ENCODE results near the gene OTOG.

Gene OTOG

GRCh38 chr11:17559341-17560087 lies 12.5 kb downstream of the OTOG start:
- Mint-ChIP-seq H3K27ac (ENCODE audit: low read depth) (no peak overlapping the region), H3K4me3 (no peak overlapping the region), H3K4me1 (no peaks in the 10 kb centered on the region), H3K9me3 (no peaks in the 10 kb centered on the region), H3K27me3 (peaks cover 52% of the 10 kb centered on the region), H3K36me3 (ENCODE audit: insufficient read depth) (no peaks in the 10 kb centered on the region)
- DNase-seq (ENCODE audit: low spot score in 2 of 2), result no peak
- ATAC-seq (replicated peaks; ENCODE audit: extremely low read depth, poor library complexity, severe bottlenecking), result no peak

- Mint-ChIP-seq H3K9me3 (no peaks in the 10 kb centered on the region), H3K4me3 (no peak overlapping the region), H3K27ac (ENCODE audit: low read depth) (no peak overlapping the region), H3K27me3 (peaks cover 50% of the 10 kb centered on the region), H3K4me1 (no peaks in the 10 kb centered on the region), H3K36me3 (ENCODE audit: insufficient read depth) (no peaks in the 10 kb centered on the region)
- DNase-seq (ENCODE audit: low spot score in 2 of 2) (no peak), ATAC-seq (replicated peaks; ENCODE audit: extremely low read depth, poor library complexity, severe bottlenecking) (no peak)
Observed at GRCh38 chr11:17560281-17561110, 13.4 kb downstream of the OTOG start.

- Mint-ChIP-seq H3K27me3 (peaks cover 45% of the 10 kb centered on the region), H3K27ac (ENCODE audit: low read depth) (no peak overlapping the region), H3K4me1 (no peaks in the 10 kb centered on the region), H3K36me3 (ENCODE audit: insufficient read depth) (no peaks in the 10 kb centered on the region), H3K9me3 (no peaks in the 10 kb centered on the region), H3K4me3 (no peak overlapping the region)
- ATAC-seq (replicated peaks; ENCODE audit: extremely low read depth, poor library complexity, severe bottlenecking) (no peak), DNase-seq (ENCODE audit: low spot score in 2 of 2) (no peak)
Observed at GRCh38 chr11:17561111-17561415, 14.0 kb downstream of the OTOG start.

GRCh38 chr11:17561526-17561925 lies 14.5 kb downstream of the OTOG start:
- ATAC-seq (replicated peaks; ENCODE audit: extremely low read depth, poor library complexity, severe bottlenecking) (no peak), DNase-seq (ENCODE audit: low spot score in 2 of 2) (no peak)
- Mint-ChIP-seq H3K4me1 (no peaks in the 10 kb centered on the region), H3K36me3 (ENCODE audit: insufficient read depth) (no peaks in the 10 kb centered on the region), H3K27me3 (peaks cover 40% of the 10 kb centered on the region), H3K9me3 (no peaks in the 10 kb centered on the region), H3K27ac (ENCODE audit: low read depth) (no peak overlapping the region), H3K4me3 (no peak overlapping the region)

GRCh38 chr11:17563231-17563646 lies 16.2 kb downstream of the OTOG start:
- Mint-ChIP-seq H3K36me3 (ENCODE audit: insufficient read depth) (no peaks in the 10 kb centered on the region), H3K9me3 (no peaks in the 10 kb centered on the region), H3K4me3 (no peak overlapping the region), H3K27ac (ENCODE audit: low read depth) (no peak overlapping the region), H3K27me3 (peaks cover 25% of the 10 kb centered on the region), H3K4me1 (no peaks in the 10 kb centered on the region)
- DNase-seq (ENCODE audit: low spot score in 2 of 2) (no peak), ATAC-seq (replicated peaks; ENCODE audit: extremely low read depth, poor library complexity, severe bottlenecking) (no peak)

GRCh38 chr11:17563961-17564686 lies 17.1 kb downstream of the OTOG start:
- no peak overlapping the region for H3K4me3 Mint-ChIP-seq
- H3K4me1 Mint-ChIP-seq, result no peaks in the 10 kb centered on the region
- DNase-seq (ENCODE audit: low spot score in 2 of 2) (no peak), ATAC-seq (replicated peaks; ENCODE audit: extremely low read depth, poor library complexity, severe bottlenecking) (no peak)
- H3K27me3 Mint-ChIP-seq, result peaks cover 17% of the 10 kb centered on the region
- H3K27ac Mint-ChIP-seq (ENCODE audit: low read depth), result no peak overlapping the region
- H3K36me3 Mint-ChIP-seq (ENCODE audit: insufficient read depth), result no peaks in the 10 kb centered on the region
- H3K9me3 Mint-ChIP-seq, result no peaks in the 10 kb centered on the region

GRCh38 chr11:17564687-17565042 lies 17.6 kb downstream of the OTOG start:
- ATAC-seq (replicated peaks; ENCODE audit: extremely low read depth, poor library complexity, severe bottlenecking), result no peak
- DNase-seq (ENCODE audit: low spot score in 2 of 2), result no peak
- no peaks in the 10 kb centered on the region for H3K9me3 Mint-ChIP-seq
- no peaks in the 10 kb centered on the region for H3K4me1 Mint-ChIP-seq
- H3K4me3 Mint-ChIP-seq, result no peak overlapping the region
- peaks cover 11% of the 10 kb centered on the region for H3K27me3 Mint-ChIP-seq
- H3K27ac Mint-ChIP-seq (ENCODE audit: low read depth), result no peak overlapping the region
- H3K36me3 Mint-ChIP-seq (ENCODE audit: insufficient read depth), result no peaks in the 10 kb centered on the region

- DNase-seq (ENCODE audit: low spot score in 2 of 2) (no peak), ATAC-seq (replicated peaks; ENCODE audit: extremely low read depth, poor library complexity, severe bottlenecking) (no peak)
- no peaks in the 10 kb centered on the region for H3K9me3 Mint-ChIP-seq
- H3K27me3 Mint-ChIP-seq, result peaks cover 12% of the 10 kb centered on the region
- no peaks in the 10 kb centered on the region for H3K36me3 Mint-ChIP-seq (ENCODE audit: insufficient read depth)
- no peaks in the 10 kb centered on the region for H3K4me1 Mint-ChIP-seq
- H3K27ac Mint-ChIP-seq (ENCODE audit: low read depth), result no peak overlapping the region
- H3K4me3 Mint-ChIP-seq, result no peak overlapping the region
Observed at GRCh38 chr11:17568944-17569343, 21.9 kb downstream of the OTOG start.

- Mint-ChIP-seq H3K36me3 (ENCODE audit: insufficient read depth) (no peaks in the 10 kb centered on the region), H3K9me3 (no peaks in the 10 kb centered on the region), H3K4me1 (no peaks in the 10 kb centered on the region), H3K27ac (ENCODE audit: low read depth) (no peak overlapping the region), H3K27me3 (peaks cover 21% of the 10 kb centered on the region), H3K4me3 (no peak overlapping the region)
- DNase-seq (ENCODE audit: low spot score in 2 of 2) (peak in 1 of 2 donors; percentile 4), ATAC-seq (replicated peaks; ENCODE audit: extremely low read depth, poor library complexity, severe bottlenecking) (no peak)
Observed at GRCh38 chr11:17570034-17570433, 23.0 kb downstream of the OTOG start.

GRCh38 chr11:17571431-17572358 lies 24.6 kb downstream of the OTOG start:
- H3K9me3 Mint-ChIP-seq, result no peaks in the 10 kb centered on the region

GRCh38 chr11:17572359-17572690 lies 25.3 kb downstream of the OTOG start:
- ATAC-seq (replicated peaks; ENCODE audit: extremely low read depth, poor library complexity, severe bottlenecking), result no peak
- Mint-ChIP-seq H3K27ac (ENCODE audit: low read depth) (no peak overlapping the region), H3K4me1 (no peaks in the 10 kb centered on the region), H3K27me3 (peaks cover 33% of the 10 kb centered on the region), H3K4me3 (no peak overlapping the region), H3K36me3 (ENCODE audit: insufficient read depth) (no peaks in the 10 kb centered on the region), H3K9me3 (no peaks in the 10 kb centered on the region)
- no peak for DNase-seq (ENCODE audit: low spot score in 2 of 2)

More at GRCh38 chr11:17571431-17572358, 24.6 kb downstream of the OTOG start:
- ATAC-seq (replicated peaks; ENCODE audit: extremely low read depth, poor library complexity, severe bottlenecking) (no peak), DNase-seq (ENCODE audit: low spot score in 2 of 2) (no peak)
- no peak overlapping the region for H3K27ac Mint-ChIP-seq (ENCODE audit: low read depth)
- H3K27me3 Mint-ChIP-seq, result peaks cover 27% of the 10 kb centered on the region
- no peaks in the 10 kb centered on the region for H3K4me1 Mint-ChIP-seq
- H3K36me3 Mint-ChIP-seq (ENCODE audit: insufficient read depth), result no peaks in the 10 kb centered on the region
- no peak overlapping the region for H3K4me3 Mint-ChIP-seq

- peaks cover 39% of the 10 kb centered on the region for H3K27me3 Mint-ChIP-seq
- no peaks in the 10 kb centered on the region for H3K36me3 Mint-ChIP-seq (ENCODE audit: insufficient read depth)
- no peak overlapping the region for H3K27ac Mint-ChIP-seq (ENCODE audit: low read depth)
- H3K9me3 Mint-ChIP-seq, result no peaks in the 10 kb centered on the region
- H3K4me1 Mint-ChIP-seq, result no peaks in the 10 kb centered on the region
- DNase-seq (ENCODE audit: low spot score in 2 of 2) (no peak), ATAC-seq (replicated peaks; ENCODE audit: extremely low read depth, poor library complexity, severe bottlenecking) (no peak)
- no peak overlapping the region for H3K4me3 Mint-ChIP-seq
Observed at GRCh38 chr11:17572791-17573460, 25.9 kb downstream of the OTOG start.
